Panc1 (cell line): ENCODE data around the gene NEGR1. TPM values are rescaled to one million over a fixed set of nuclear protein-coding genes. Genes with fewer than 3 reads are reported as not detected.

ENCODE experiments used
- ATAC-seq: fragments of 200-7000 bp; cut with Tn5 transposase; 2 replicates; pipeline ENCODE4 v1.9.1; 2020; ENCODE audit warnings: mild to moderate bottlenecking, moderate library complexity
- BruUV-seq: library from RNA; stranded (reverse); fragments of 400-500 nt; replicated peaks from 2 replicates; lab custom pipeline; 2021; lab: Mats Ljungman, UMichigan
- CTCF ChIA-PET: fragments of 300-600 bp; sonication (Branson Sonifier 250); formaldehyde crosslinking; loops from one replicate; lab custom pipeline; 2022; ENCODE audit warnings: antibody characterized with exemption; lab: Charles Lee
- POLR2A ChIA-PET: fragments of 300-600 bp; sonication (Branson Sonifier 250); formaldehyde crosslinking; loops from one replicate; lab custom pipeline; 2022; ENCODE audit warnings: antibody characterized with exemption; lab: Charles Lee
- DNase-seq: peaks from one replicate; pipeline ENCODE4 v3.0.0-alpha.2; 2010; ENCODE audit warnings: low read depth, low spot score
- H3K27ac ChIP-seq: 2 replicates; pipeline ENCODE4 v1.5.1; 2011; ENCODE audit warnings: mild to moderate bottlenecking, low read length, inconsistent platforms
- H3K27me3 ChIP-seq: fragments of 200-500 bp; sonication (Bioruptor generic); 2 replicates; pipeline ENCODE4 v1.6.0; 2014; ENCODE audit warnings: low read length, inconsistent platforms; ENCODE audit not compliant: control insufficient read depth, insufficient read depth
- H3K36me3 ChIP-seq: fragments of 200-500 bp; sonication (Bioruptor generic); 2 replicates; pipeline ENCODE4 v1.5.1; 2014; ENCODE audit warnings: inconsistent platforms, mild to moderate bottlenecking, low read length, moderate library complexity; ENCODE audit not compliant: control insufficient read depth, insufficient read depth
- H3K4me1 ChIP-seq: 2 replicates; pipeline ENCODE4 v1.5.1; 2011; ENCODE audit warnings: inconsistent platforms, mild to moderate bottlenecking, low read length, moderate library complexity; ENCODE audit not compliant: control insufficient read depth, insufficient read depth
- H3K4me3 ChIP-seq, 2 experiments: 2 replicates each; pipeline ENCODE4 v1.5.1; 2011 to 2012; ENCODE audit warnings: low read depth in 2 of 2, low read length in 2 of 2, mild to moderate bottlenecking in 2 of 2, inconsistent platforms in 1 of 2, moderate library complexity in 1 of 2
- H3K9me3 ChIP-seq: fragments of 200-500 bp; sonication (Bioruptor generic); 2 replicates; pipeline ENCODE4 v1.5.1; 2014; ENCODE audit warnings: low read depth, mild to moderate bottlenecking, inconsistent platforms, low read length, moderate library complexity; ENCODE audit not compliant: control insufficient read depth, insufficient read depth
- POLR2AphosphoS5 ChIP-seq: IDR thresholded peaks from 2 replicates; pipeline ENCODE4 v1.6.1; 2012; ENCODE audit warnings: mild to moderate bottlenecking, low read depth, low read length, moderate library complexity
- SIN3A ChIP-seq: IDR thresholded peaks from 2 replicates; pipeline ENCODE4 v1.6.1; 2012; ENCODE audit warnings: low read depth, mild to moderate bottlenecking, low read length, moderate library complexity, borderline replicate concordance; ENCODE audit not compliant: insufficient read depth
- TCF7L2 ChIP-seq: IDR thresholded peaks from 2 replicates; pipeline ENCODE4 v1.6.1; 2011; ENCODE audit warnings: mild to moderate bottlenecking, low read depth, low read length, inconsistent platforms
- in situ Hi-C: cut with HindIII; loops from 2 replicates; pipeline ENCODE4 v1.10.0; 2016; ENCODE audit warnings: low sequenced_read_pairs, low pct_unique_long_range_greater_than_20kb
- intact Hi-C: fragments of 100-400 bp; cut with micrococcal nuclease; formaldehyde crosslinking; loops from one replicate; pipeline ENCODE4 v1.10.0; 2022; ENCODE audit not compliant: unreplicated experiment
- total RNA-seq: library from RNA; stranded (reverse); gene quantifications from one replicate; pipeline ENCODE4 v1.2.1, GENCODE V29; 2021; ENCODE audit not compliant: unreplicated experiment
- TF ChIP-seq, protein P1 (sequence below): fragments of 450-650 bp; IDR thresholded peaks from 2 replicates; pipeline ENCODE4 v1.5.1; 2017; ENCODE audit warnings: mild to moderate bottlenecking
- TF ChIP-seq, protein P2 (sequence below), 2 experiments: IDR thresholded peaks; 2 replicates each; pipeline ENCODE4 v1.6.1; 2011 to 2012; ENCODE audit warnings: low read depth in 2 of 2, control low read depth in 1 of 2, low read length in 1 of 2, mild to moderate bottlenecking in 1 of 2, moderate library complexity in 1 of 2; ENCODE audit not compliant: insufficient read depth in 1 of 2

NEGR1 gene
- total RNA-seq, 1 experiment from 2014 or later = 2.7 TPM

DNA sequence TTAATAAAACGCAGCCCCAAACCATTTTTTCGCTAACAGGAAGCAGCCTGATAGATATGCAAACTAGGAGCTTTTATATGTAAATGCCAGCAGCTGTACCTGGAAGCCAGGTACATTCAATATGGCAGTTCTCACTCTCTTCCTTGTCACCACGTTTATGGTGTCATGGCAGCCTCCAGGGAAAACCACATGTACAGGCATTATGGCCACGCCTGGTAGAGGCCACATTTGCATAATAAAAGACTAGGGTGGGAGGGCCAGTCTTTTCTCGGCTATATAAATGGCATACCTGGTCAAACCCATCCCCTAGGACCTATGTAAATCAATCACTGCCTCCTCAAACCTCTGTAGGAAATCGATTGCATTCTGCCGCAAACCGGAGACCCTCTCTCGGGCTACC lies 247.5 kb downstream of the NEGR1 start:
- BruUV-seq = no TSS peak
- no peak overlapping the region for H3K27ac ChIP-seq
- ATAC-seq (no peak), DNase-seq (no peak)
- no peaks in the 10 kb centered on the region for H3K9me3 ChIP-seq
- H3K27me3 ChIP-seq = no peaks in the 10 kb centered on the region
- no peak for TF ChIP-seq SIN3A
- TF ChIP-seq, protein P1, sequence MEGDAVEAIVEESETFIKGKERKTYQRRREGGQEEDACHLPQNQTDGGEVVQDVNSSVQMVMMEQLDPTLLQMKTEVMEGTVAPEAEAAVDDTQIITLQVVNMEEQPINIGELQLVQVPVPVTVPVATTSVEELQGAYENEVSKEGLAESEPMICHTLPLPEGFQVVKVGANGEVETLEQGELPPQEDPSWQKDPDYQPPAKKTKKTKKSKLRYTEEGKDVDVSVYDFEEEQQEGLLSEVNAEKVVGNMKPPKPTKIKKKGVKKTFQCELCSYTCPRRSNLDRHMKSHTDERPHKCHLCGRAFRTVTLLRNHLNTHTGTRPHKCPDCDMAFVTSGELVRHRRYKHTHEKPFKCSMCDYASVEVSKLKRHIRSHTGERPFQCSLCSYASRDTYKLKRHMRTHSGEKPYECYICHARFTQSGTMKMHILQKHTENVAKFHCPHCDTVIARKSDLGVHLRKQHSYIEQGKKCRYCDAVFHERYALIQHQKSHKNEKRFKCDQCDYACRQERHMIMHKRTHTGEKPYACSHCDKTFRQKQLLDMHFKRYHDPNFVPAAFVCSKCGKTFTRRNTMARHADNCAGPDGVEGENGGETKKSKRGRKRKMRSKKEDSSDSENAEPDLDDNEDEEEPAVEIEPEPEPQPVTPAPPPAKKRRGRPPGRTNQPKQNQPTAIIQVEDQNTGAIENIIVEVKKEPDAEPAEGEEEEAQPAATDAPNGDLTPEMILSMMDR = no peak
- H3K4me3 ChIP-seq = no peak overlapping the region
- CTCF ChIA-PET = no interaction called here
- H3K36me3 ChIP-seq = no peaks in the 10 kb centered on the region
- no peaks in the 10 kb centered on the region for H3K4me1 ChIP-seq
- intact Hi-C loops = loop anchor here (5.0 kb wide), 1 partner anchor 448 kb away; no protein-coding TSS in a partner anchor
- in situ Hi-C loops = no loop called here
- POLR2A ChIA-PET = no interaction called here

GRCh38 chr1:72023063-72023930 lies 259.0 kb downstream of the NEGR1 start:
- Histone ChIP-seq H3K4me3 (no peak overlapping the region), H3K9me3 (no peaks in the 10 kb centered on the region), H3K36me3 (no peaks in the 10 kb centered on the region), H3K27me3 (no peaks in the 10 kb centered on the region), H3K4me1 (no peaks in the 10 kb centered on the region), H3K27ac (no peak overlapping the region)
- DNase-seq (no peak), ATAC-seq (no peak)
- POLR2A ChIA-PET = no interaction called here
- in situ Hi-C loops = no loop called here
- TF ChIP-seq, protein P2, sequence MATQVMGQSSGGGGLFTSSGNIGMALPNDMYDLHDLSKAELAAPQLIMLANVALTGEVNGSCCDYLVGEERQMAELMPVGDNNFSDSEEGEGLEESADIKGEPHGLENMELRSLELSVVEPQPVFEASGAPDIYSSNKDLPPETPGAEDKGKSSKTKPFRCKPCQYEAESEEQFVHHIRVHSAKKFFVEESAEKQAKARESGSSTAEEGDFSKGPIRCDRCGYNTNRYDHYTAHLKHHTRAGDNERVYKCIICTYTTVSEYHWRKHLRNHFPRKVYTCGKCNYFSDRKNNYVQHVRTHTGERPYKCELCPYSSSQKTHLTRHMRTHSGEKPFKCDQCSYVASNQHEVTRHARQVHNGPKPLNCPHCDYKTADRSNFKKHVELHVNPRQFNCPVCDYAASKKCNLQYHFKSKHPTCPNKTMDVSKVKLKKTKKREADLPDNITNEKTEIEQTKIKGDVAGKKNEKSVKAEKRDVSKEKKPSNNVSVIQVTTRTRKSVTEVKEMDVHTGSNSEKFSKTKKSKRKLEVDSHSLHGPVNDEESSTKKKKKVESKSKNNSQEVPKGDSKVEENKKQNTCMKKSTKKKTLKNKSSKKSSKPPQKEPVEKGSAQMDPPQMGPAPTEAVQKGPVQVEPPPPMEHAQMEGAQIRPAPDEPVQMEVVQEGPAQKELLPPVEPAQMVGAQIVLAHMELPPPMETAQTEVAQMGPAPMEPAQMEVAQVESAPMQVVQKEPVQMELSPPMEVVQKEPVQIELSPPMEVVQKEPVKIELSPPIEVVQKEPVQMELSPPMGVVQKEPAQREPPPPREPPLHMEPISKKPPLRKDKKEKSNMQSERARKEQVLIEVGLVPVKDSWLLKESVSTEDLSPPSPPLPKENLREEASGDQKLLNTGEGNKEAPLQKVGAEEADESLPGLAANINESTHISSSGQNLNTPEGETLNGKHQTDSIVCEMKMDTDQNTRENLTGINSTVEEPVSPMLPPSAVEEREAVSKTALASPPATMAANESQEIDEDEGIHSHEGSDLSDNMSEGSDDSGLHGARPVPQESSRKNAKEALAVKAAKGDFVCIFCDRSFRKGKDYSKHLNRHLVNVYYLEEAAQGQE (IDR thresholded peaks at IDR 0.05; ENCODE audit: insufficient read depth in 1 of 2, low read depth in 2 of 2, low read length in 1 of 2) = no peak
- CTCF ChIA-PET = no interaction called here
- intact Hi-C loops = no loop called here
- BruUV-seq = no TSS peak

- Histone ChIP-seq H3K9me3 (no peaks in the 10 kb centered on the region), H3K4me1 (no peaks in the 10 kb centered on the region), H3K36me3 (no peaks in the 10 kb centered on the region), H3K4me3 (no peak overlapping the region), H3K27ac (no peak overlapping the region), H3K27me3 (no peaks in the 10 kb centered on the region)
- intact Hi-C loops (no loop called here), in situ Hi-C loops (no loop called here)
- no TSS peak for BruUV-seq
- CTCF ChIA-PET = no interaction called here
- DNase-seq = no peak
- POLR2A ChIA-PET = no interaction called here
- TF ChIP-seq, protein P1 = no peak
- TF ChIP-seq, protein P2 (IDR thresholded peaks at IDR 0.05; ENCODE audit: insufficient read depth in 1 of 2, low read depth in 2 of 2, low read length in 1 of 2) = no peak
- TF ChIP-seq POLR2AphosphoS5 (no peak), SIN3A (no peak), TCF7L2 (no peak)
- no peak for ATAC-seq
Observed at GRCh38 chr1:72018562-72018961, 263.8 kb downstream of the NEGR1 start.
